Testis (tissue), 3 donors: Measurements from ENCODE around the gene ZNF485. TPM values are rescaled to one million over a fixed set of nuclear protein-coding genes. Genes with fewer than 3 reads are reported as not detected.
"Not testable (repeated sequence)": the region's sequence is repeated elsewhere in the genome, so short reads cannot be mapped to it uniquely, and the experiment has no call there.

ENCODE experiments used
- DNase-seq: peaks from one replicate; pipeline ENCODE4 v3.0.0-alpha.2; 2019
- H3K27ac ChIP-seq, 2 donors: fragments of 200-600 bp; sonication (generic); one replicate each; pipeline ENCODE4 v1.5.1; 2019
- H3K27me3 ChIP-seq: fragments of 200-600 bp; sonication (generic); one replicate; pipeline ENCODE4 v1.5.1; 2019
- H3K36me3 ChIP-seq: fragments of 200-600 bp; sonication (generic); one replicate; pipeline ENCODE4 v1.5.1; 2017; ENCODE audit warnings: low read depth; ENCODE audit errors: missing control alignments
- H3K4me1 ChIP-seq: fragments of 200-600 bp; sonication (generic); one replicate; pipeline ENCODE4 v1.5.1; 2019
- H3K4me3 ChIP-seq, 2 donors: fragments of 200-600 bp; sonication (generic); one replicate each; pipeline ENCODE4 v1.5.1; 2017 to 2019
- H3K9me3 ChIP-seq: fragments of 200-600 bp; sonication (generic); one replicate; pipeline ENCODE4 v1.5.1; 2017
- CTCF ChIP-seq, 3 experiments: fragments of 450-650 bp in 2 of 3; fragments of 200-600 bp in 1 of 3; sonication (generic) in 1 of 3; IDR thresholded peaks; one replicate each; pipeline ENCODE4 v1.5.1; 2016 to 2019; ENCODE audit warnings: antibody characterized with exemption in 3 of 3, mild to moderate bottlenecking in 2 of 3, moderate library complexity in 1 of 3
- POLR2A ChIP-seq: fragments of 450-650 bp; IDR thresholded peaks from one replicate; pipeline ENCODE4 v1.6.1; 2017; ENCODE audit warnings: antibody characterized with exemption, mild to moderate bottlenecking, moderate library complexity
- WGBS, 2 donors: methylation state at CpG; one replicate each; pipeline ENCODE4 v1.1.5; 2018; 5-methylcytosine and 5-hydroxymethylcytosine counted together
- intact Hi-C: fragments of 100-400 bp; cut with DNase I; formaldehyde crosslinking; loops from one replicate; pipeline ENCODE4 v1.15.1; 2023; ENCODE audit warnings: low total_unique reads
- polyA plus RNA-seq: library from polyadenylated mRNA; stranded (reverse); fragments of 350-450 nt; fragmentation: Illumina TruSeq; extraction: RNeasy Lipid Tissue Mini Kit (QIAGEN cat#74804); gene quantifications from one replicate; pipeline ENCODE4 v1.2.3, GENCODE V29; 2014; ENCODE audit warnings: low read depth, low replicate concordance; ENCODE audit not compliant: insufficient read depth
- total RNA-seq, 2 donors: library from RNA; depleted of rRNA; stranded (reverse); fragments of >200 nt; gene quantifications; one replicate each; pipeline ENCODE4 v1.2.3, GENCODE V29; 2016

Gene ZNF485
- total and polyA plus RNA-seq, 3 donors from 2014 or later, result 5.8 to 10.0 (median 8.8) TPM

- TF ChIP-seq CTCF (IDR thresholded peaks at IDR 0.05) (no peak), POLR2A (no peak)
- no peak overlapping the region for H3K27ac ChIP-seq
- no peaks in the 10 kb centered on the region for H3K9me3 ChIP-seq
- H3K27me3 ChIP-seq, result no peaks in the 10 kb centered on the region
- no peak overlapping the region for H3K4me3 ChIP-seq
- H3K36me3 ChIP-seq, result no peaks in the 10 kb centered on the region
- intact Hi-C loops, result no loop called here
- DNase-seq, result no peak
- H3K4me1 ChIP-seq, result no peaks in the 10 kb centered on the region
- 73 to 83% methylated on average over 4 to 5 of the region's 5 CpGs for WGBS, 2 donors
Measured at GRCh38 chr10:43576580-43576979, 29.7 kb upstream of the ZNF485 start.

- H3K9me3 ChIP-seq, result no peaks in the 10 kb centered on the region
- no peak overlapping the region for H3K27ac ChIP-seq
- H3K4me3 ChIP-seq, result no peak overlapping the region
- intact Hi-C loops, result no loop called here
- WGBS, 2 donors, result 75 to 98% methylated on average over 4 of the region's 4 CpGs
- H3K36me3 ChIP-seq, result no peaks in the 10 kb centered on the region
- no peaks in the 10 kb centered on the region for H3K27me3 ChIP-seq
- DNase-seq, result no peak
- no peaks in the 10 kb centered on the region for H3K4me1 ChIP-seq
- TF ChIP-seq CTCF (IDR thresholded peaks at IDR 0.05) (no peak), POLR2A (no peak)
Measured at GRCh38 chr10:43584051-43584450, 22.2 kb upstream of the ZNF485 start.

- H3K4me1 ChIP-seq, result no peaks in the 10 kb centered on the region
- DNase-seq, result no peak
- no peaks in the 10 kb centered on the region for H3K27me3 ChIP-seq
- no peak overlapping the region for H3K4me3 ChIP-seq
- no peaks in the 10 kb centered on the region for H3K9me3 ChIP-seq
- no peak for TF ChIP-seq POLR2A
- TF ChIP-seq CTCF (IDR thresholded peaks at IDR 0.05), result no peak
- intact Hi-C loops, result no loop called here
- whole genome bisulfite sequencing, 2 donors, result 89% methylated on average over 5 of the region's 5 CpGs
- no peak overlapping the region for H3K27ac ChIP-seq
- H3K36me3 ChIP-seq, result no peaks in the 10 kb centered on the region
Measured at GRCh38 chr10:43585046-43585445, 21.2 kb upstream of the ZNF485 start.

GRCh38 chr10:43585981-43586729, 20.1 kb upstream of the ZNF485 start:
- no peak overlapping the region for H3K27ac ChIP-seq
- intact Hi-C loops, result no loop called here
- no peaks in the 10 kb centered on the region for H3K36me3 ChIP-seq
- TF ChIP-seq POLR2A (no peak), CTCF (IDR thresholded peaks at IDR 0.05) (no peak)
- H3K4me3 ChIP-seq, result no peak overlapping the region
- DNase-seq, result no peak
- no peaks in the 10 kb centered on the region for H3K27me3 ChIP-seq
- 82 to 85% methylated on average over 9 of the region's 9 CpGs for WGBS, 2 donors
- H3K4me1 ChIP-seq, result no peaks in the 10 kb centered on the region
- H3K9me3 ChIP-seq, result no peaks in the 10 kb centered on the region

GRCh38 chr10:43586730-43587115, 19.5 kb upstream of the ZNF485 start:
- H3K27me3 ChIP-seq, H3K9me3 ChIP-seq, H3K4me3 ChIP-seq, DNase-seq, H3K4me1 ChIP-seq, H3K36me3 ChIP-seq, intact Hi-C loops, H3K27ac ChIP-seq: not testable (repeated sequence)
- 73 to 75% methylated on average over 3 of the region's 3 CpGs for WGBS, 2 donors
